PC-9 (cell line): Measurements from ENCODE around the gene MOBP.

ENCODE experiments used
- CTCF ChIP-seq: fragments of 200-600 bp; sonication (generic); conservative IDR thresholded peaks from 2 replicates; pipeline ENCODE4 v1.6.1; 2017; ENCODE audit warnings: mixed run types, antibody characterized with exemption, mild to moderate bottlenecking, moderate library complexity
- EZH2 ChIP-seq: fragments of 200-600 bp; sonication (generic); IDR thresholded peaks from 2 replicates; pipeline ENCODE4 v1.8.0; 2017; ENCODE audit warnings: antibody characterized with exemption, low read depth

DNA sequence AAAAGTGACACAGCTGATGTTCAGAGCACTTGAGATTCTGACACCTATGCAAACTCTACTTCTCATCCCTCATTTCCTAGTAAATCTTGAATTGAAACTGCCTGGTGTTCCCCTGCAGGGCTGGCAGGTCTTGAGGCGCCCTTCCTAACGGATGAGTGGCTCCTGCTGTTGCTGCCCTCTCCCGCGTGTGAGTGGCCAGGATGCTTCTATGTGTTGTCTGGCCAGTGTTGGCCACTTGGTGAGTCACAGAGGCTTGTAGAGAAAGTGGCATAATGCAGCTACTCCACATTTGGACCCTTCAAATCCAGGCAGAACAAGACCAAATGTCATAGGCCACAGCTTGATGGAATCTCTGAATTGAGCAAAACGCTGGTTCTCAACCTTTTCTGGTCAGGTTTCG is 63.6 kb downstream of the MOBP start:
- TF ChIP-seq CTCF: no peak
- TF ChIP-seq EZH2: no peak
